Activated CD4-positive, alpha-beta T cell treated with anti-CD3 and anti-CD28 coated beads, Interleukin-2, amount 10 ng/mL, durations not matched to agents 7 days and 5 days (primary cell): ENCODE measurements around the gene ZNF784. TPM values are rescaled to one million over a fixed set of nuclear protein-coding genes. Genes with fewer than 3 reads are reported as not detected.

Experiments used
- CTCF ChIA-PET: fragments of 350-600 bp; sonication (Branson Sonifier 250); formaldehyde crosslinking; loops from one replicate; lab custom pipeline; 2021; ENCODE audit warnings: antibody characterized with exemption; lab: Charles Lee
- POLR2A ChIA-PET: fragments of 350-600 bp; sonication (Branson Sonifier 250); formaldehyde crosslinking; loops from one replicate; lab custom pipeline; 2021; ENCODE audit warnings: antibody characterized with exemption; lab: Charles Lee
- DNase-seq: peaks from one replicate; pipeline ENCODE4 v3.0.0-alpha.2; 2020
- H3K27ac Mint-ChIP-seq: one replicate; pipeline ENCODE4 v1.8.0; 2021; ENCODE audit warnings: mild to moderate bottlenecking, moderate library complexity, mixed read lengths
- H3K27me3 Mint-ChIP-seq: one replicate; pipeline ENCODE4 v1.8.0; 2021; ENCODE audit warnings: mixed read lengths
- H3K36me3 Mint-ChIP-seq: one replicate; pipeline ENCODE4 v1.8.0; 2021; ENCODE audit warnings: low read depth, mixed read lengths
- H3K4me1 Mint-ChIP-seq: one replicate; pipeline ENCODE4 v1.8.0; 2021; ENCODE audit warnings: mixed read lengths
- H3K4me3 Mint-ChIP-seq: one replicate; pipeline ENCODE4 v1.8.0; 2021; ENCODE audit warnings: mild to moderate bottlenecking, moderate library complexity, mixed read lengths
- H3K9me3 Mint-ChIP-seq: one replicate; pipeline ENCODE4 v1.8.0; 2021; ENCODE audit warnings: mixed read lengths
- total RNA-seq, 2 experiments: library from RNA; stranded (reverse); gene quantifications; one replicate each; pipeline ENCODE4 v1.2.3, GENCODE V29; 2021

Gene ZNF784
- total RNA-seq, 2 experiments from 2014 or later: 4.3 to 5.8 TPM

GRCh38 chr19:55654323-55654867, 30.0 kb upstream of the ZNF784 start:
- Mint-ChIP-seq H3K9me3 (no peaks in the 10 kb centered on the region), H3K4me3 (peak overlapping the region; percentile 88), H3K4me1 (peaks cover 45% of the 10 kb centered on the region), H3K36me3 (peaks cover 19% of the 10 kb centered on the region), H3K27ac (peak overlapping the region; percentile 99), H3K27me3 (no peaks in the 10 kb centered on the region)
- POLR2A ChIA-PET: interaction anchor here (0.7 to 1.1 kb wide), 3 partner anchors 18 to 1781 kb away, joined by 3 to 4 read pairs (median 3); no protein-coding TSS in a partner anchor
- peak; percentile 100 for DNase-seq
- CTCF ChIA-PET: interaction anchor here (0.6 to 3.4 kb wide), 26 partner anchors 9 to 494 kb away, joined by 3 to 36 read pairs (median 5); partner anchors contain the start of genes FIZ1, ZNF580, ZNF581 and ZNF784

GRCh38 chr19:55653651-55654322, 29.4 kb upstream of the ZNF784 start:
- peak overlapping the region; percentile 88 for H3K4me3 Mint-ChIP-seq
- ChIA-PET CTCF (interaction anchor here (0.6 to 3.4 kb wide), 42 partner anchors 9 to 564 kb away, joined by 3 to 36 read pairs (median 5); partner anchors contain the start of genes FIZ1, TMEM238, ZNF580 and ZNF581), POLR2A (interaction anchor here (0.7 to 1.1 kb wide), 3 partner anchors 18 to 1781 kb away, joined by 3 to 4 read pairs (median 3); no protein-coding TSS in a partner anchor)
- peaks cover 18% of the 10 kb centered on the region for H3K36me3 Mint-ChIP-seq
- peaks cover 45% of the 10 kb centered on the region for H3K4me1 Mint-ChIP-seq
- H3K9me3 Mint-ChIP-seq: no peaks in the 10 kb centered on the region
- no peaks in the 10 kb centered on the region for H3K27me3 Mint-ChIP-seq
- peak overlapping the region; percentile 99 for H3K27ac Mint-ChIP-seq
- DNase-seq: peak; percentile 99

- Mint-ChIP-seq H3K9me3 (no peaks in the 10 kb centered on the region), H3K36me3 (peaks cover 18% of the 10 kb centered on the region), H3K4me3 (peak overlapping the region; percentile 12), H3K4me1 (peaks cover 43% of the 10 kb centered on the region), H3K27ac (no peak overlapping the region), H3K27me3 (no peaks in the 10 kb centered on the region)
- ChIA-PET CTCF (interaction anchor here (0.6 to 3.4 kb wide), 18 partner anchors 8 to 563 kb away, joined by 3 to 36 read pairs (median 4); partner anchors contain the start of genes ZNF580 and ZNF784), POLR2A (interaction anchor here (0.6 kb wide), 1 partner anchor 1451 kb away, joined by 3 read pairs; no protein-coding TSS in a partner anchor)
- no peak for DNase-seq
Observed at GRCh38 chr19:55652311-55653128, 28.2 kb upstream of the ZNF784 start.

- ChIA-PET CTCF (no interaction called here), POLR2A (no interaction called here)
- Mint-ChIP-seq H3K36me3 (peaks cover 23% of the 10 kb centered on the region), H3K4me3 (peak overlapping the region; percentile 22), H3K27me3 (no peaks in the 10 kb centered on the region), H3K4me1 (peaks cover 38% of the 10 kb centered on the region), H3K27ac (no peak overlapping the region), H3K9me3 (no peaks in the 10 kb centered on the region)
- DNase-seq: no peak
Observed at GRCh38 chr19:55651236-55651635, 26.9 kb upstream of the ZNF784 start.

GRCh38 chr19:55650602-55651230, 26.4 kb upstream of the ZNF784 start:
- DNase-seq: no peak
- H3K4me3 Mint-ChIP-seq: peak overlapping the region; percentile 22
- H3K9me3 Mint-ChIP-seq: no peaks in the 10 kb centered on the region
- ChIA-PET POLR2A (no interaction called here), CTCF (interaction anchor here (1.4 kb wide), 1 partner anchor 14 kb away, joined by 4 read pairs; no protein-coding TSS in a partner anchor)
- peaks cover 33% of the 10 kb centered on the region for H3K4me1 Mint-ChIP-seq
- H3K27ac Mint-ChIP-seq: no peak overlapping the region
- no peaks in the 10 kb centered on the region for H3K27me3 Mint-ChIP-seq
- peaks cover 18% of the 10 kb centered on the region for H3K36me3 Mint-ChIP-seq

DNA sequence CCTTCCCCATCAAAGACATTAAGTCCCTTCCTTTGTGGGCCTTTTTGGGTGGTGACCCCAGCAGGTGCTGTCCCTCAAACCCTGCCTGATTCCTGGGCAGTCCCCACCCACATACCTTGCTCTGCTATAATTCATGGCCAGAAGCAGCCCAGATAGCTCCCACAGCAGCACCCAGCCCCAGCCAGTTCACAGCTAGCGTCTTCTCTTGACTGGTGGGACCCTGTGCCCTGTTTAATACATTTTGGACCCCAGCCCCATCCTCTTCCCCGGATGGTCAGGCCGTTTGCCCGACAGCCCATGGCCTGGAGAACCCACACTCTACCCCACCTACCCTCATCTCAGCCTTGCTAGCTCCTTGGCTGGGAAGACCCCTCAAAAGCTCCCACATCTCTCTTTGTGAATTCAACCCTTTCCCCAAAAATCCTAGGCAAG, 25.8 kb upstream of the ZNF784 start:
- no peaks in the 10 kb centered on the region for H3K9me3 Mint-ChIP-seq
- no peak overlapping the region for H3K27ac Mint-ChIP-seq
- peak overlapping the region; percentile 27 for H3K4me3 Mint-ChIP-seq
- CTCF ChIA-PET: interaction anchor here (1.4 to 2.1 kb wide), 2 partner anchors 10 to 13 kb away, joined by 4 to 6 read pairs; no protein-coding TSS in a partner anchor
- POLR2A ChIA-PET: no interaction called here
- no peaks in the 10 kb centered on the region for H3K27me3 Mint-ChIP-seq
- DNase-seq: no peak
- H3K36me3 Mint-ChIP-seq: peaks cover 18% of the 10 kb centered on the region
- peaks cover 38% of the 10 kb centered on the region for H3K4me1 Mint-ChIP-seq

- ChIA-PET POLR2A (no interaction called here), CTCF (interaction anchor here (0.7 to 2.1 kb wide), 3 partner anchors 10 to 24 kb away, joined by 4 to 6 read pairs (median 4); no protein-coding TSS in a partner anchor)
- peaks cover 18% of the 10 kb centered on the region for H3K36me3 Mint-ChIP-seq
- DNase-seq: no peak
- no peaks in the 10 kb centered on the region for H3K9me3 Mint-ChIP-seq
- no peaks in the 10 kb centered on the region for H3K27me3 Mint-ChIP-seq
- H3K4me3 Mint-ChIP-seq: peak overlapping the region; percentile 64
- H3K27ac Mint-ChIP-seq: peak overlapping the region; percentile 82
- peaks cover 40% of the 10 kb centered on the region for H3K4me1 Mint-ChIP-seq
Observed at GRCh38 chr19:55649268-55650125, 25.1 kb upstream of the ZNF784 start.

DNA sequence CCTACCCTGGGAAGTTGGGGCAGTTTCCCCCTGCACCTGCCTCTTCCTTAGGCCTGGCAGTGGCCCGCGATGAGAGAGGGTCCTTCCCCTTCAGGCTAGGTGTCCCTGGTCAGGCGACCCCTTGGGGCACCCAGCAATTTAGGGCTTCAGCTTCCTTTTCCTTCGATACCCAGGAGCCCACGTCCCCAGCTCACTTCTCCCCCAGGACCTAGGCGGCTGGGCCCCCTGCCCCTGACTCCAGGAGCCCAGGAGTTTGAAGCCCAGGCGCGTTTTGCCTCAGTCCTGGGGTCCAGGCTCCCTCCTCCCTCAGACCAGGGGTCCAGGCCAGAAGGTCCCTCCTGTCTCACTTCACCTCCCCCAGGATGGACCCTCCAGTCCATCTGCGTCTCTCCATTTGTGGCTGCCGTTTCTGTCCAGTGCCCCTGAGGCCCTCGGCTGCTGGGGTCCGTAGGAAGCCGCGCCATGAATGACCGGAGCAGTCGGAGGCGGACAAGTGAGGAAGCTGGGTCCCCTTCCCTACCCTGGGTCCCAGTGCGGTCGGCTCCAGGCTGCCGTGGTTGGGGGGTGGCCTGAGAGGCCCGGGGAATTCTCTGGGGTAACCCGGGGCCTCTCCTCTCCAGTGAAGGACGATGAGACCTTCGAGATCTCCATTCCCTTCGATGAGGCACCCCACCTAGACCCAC, 24.4 kb upstream of the ZNF784 start:
- Mint-ChIP-seq H3K9me3 (no peaks in the 10 kb centered on the region), H3K27ac (peak overlapping the region; percentile 62), H3K4me3 (peak overlapping the region; percentile 71), H3K36me3 (peaks cover 18% of the 10 kb centered on the region), H3K27me3 (no peaks in the 10 kb centered on the region), H3K4me1 (peaks cover 46% of the 10 kb centered on the region)
- no peak for DNase-seq
- ChIA-PET CTCF (interaction anchor here (0.7 to 2.1 kb wide), 2 partner anchors 9 to 23 kb away, joined by 4 to 6 read pairs; no protein-coding TSS in a partner anchor), POLR2A (no interaction called here)

DNA sequence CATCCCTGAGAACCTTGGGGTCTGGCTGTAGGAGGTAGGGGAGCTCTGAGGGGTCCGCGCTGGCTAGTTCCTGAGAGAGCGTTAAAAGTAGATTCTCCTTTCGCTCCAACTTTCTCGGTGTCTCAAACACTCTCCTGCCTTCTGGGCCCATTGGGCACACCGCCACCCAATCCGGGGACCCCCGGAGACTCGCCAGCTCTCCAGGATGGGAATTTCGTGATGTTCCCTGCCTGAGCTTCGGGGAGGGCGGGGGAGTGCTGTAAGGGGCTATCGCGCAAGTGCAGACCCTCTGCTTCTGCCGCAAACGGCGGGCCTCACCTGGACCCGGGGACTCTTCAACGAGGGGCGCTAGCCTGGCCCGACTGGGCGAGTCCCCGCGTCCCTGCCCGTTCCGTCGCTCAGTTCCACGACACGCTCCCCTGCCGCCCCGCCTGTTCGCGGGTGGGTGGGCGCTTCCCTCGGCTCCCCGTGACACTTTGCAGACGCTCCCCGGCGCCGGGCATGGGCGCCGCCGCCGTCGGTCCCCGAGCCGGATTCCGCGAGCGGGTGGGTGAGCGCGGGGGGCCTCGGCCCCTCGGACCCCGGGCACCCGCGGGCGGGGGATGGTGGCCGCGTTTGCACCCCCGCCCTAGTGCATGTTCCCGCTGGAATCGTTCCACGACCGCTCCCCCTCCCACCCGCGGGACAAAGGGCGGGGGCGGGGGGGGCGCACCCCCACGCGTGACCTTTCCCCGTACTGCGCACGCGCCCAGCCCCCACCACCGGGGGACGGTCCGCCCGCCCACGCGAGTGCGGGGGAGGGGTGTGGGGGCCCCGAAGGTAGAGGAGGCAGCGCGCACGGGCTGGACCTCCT, 23.6 kb upstream of the ZNF784 start, which contains the start of gene CCDC106:
CCDC106 (plus strand) TSS at position 481 of the 853 bp plus-strand sequence. CDS start 835 bp downstream, outside the sequence.
- CTCF ChIA-PET: interaction anchor here (0.6 to 2.1 kb wide), 9 partner anchors 8 to 786 kb away, joined by 3 to 12 read pairs (median 4); no protein-coding TSS in a partner anchor
- H3K36me3 Mint-ChIP-seq: peaks cover 23% of the 10 kb centered on the region
- no peaks in the 10 kb centered on the region for H3K27me3 Mint-ChIP-seq
- H3K4me1 Mint-ChIP-seq: peaks cover 51% of the 10 kb centered on the region
- peak; percentile 42 for DNase-seq
- no peaks in the 10 kb centered on the region for H3K9me3 Mint-ChIP-seq
- H3K27ac Mint-ChIP-seq: peak within 1 kb of the TSS; percentile 77
- H3K4me3 Mint-ChIP-seq: peak within 1 kb of the TSS; percentile 75
- POLR2A ChIA-PET: interaction anchor here (0.6 kb wide), 1 partner anchor 490 kb away, joined by 3 read pairs; no protein-coding TSS in a partner anchor
